Caco-2 (cell line): Measurements from ENCODE around the gene ACER3. TPM values are rescaled to one million over a fixed set of nuclear protein-coding genes. Genes with fewer than 3 reads are reported as not detected.
"Not testable (repeated sequence)": the region's sequence is repeated elsewhere in the genome, so short reads cannot be mapped to it uniquely, and the experiment has no call there.

Experiments
- Bru-seq: library from RNA; stranded (reverse); fragments of 400-500 nt; gene quantifications from one replicate; lab custom pipeline; 2021; lab: Mats Ljungman, UMichigan
- BruChase-seq, 2 experiments: library from RNA; stranded (reverse); fragments of 400-500 nt; gene quantifications; one replicate each; lab custom pipeline; 2021; lab: Mats Ljungman, UMichigan
- BruUV-seq: library from RNA; stranded (reverse); fragments of 400-500 nt; replicated peaks from 2 replicates; lab custom pipeline; 2021; lab: Mats Ljungman, UMichigan
- CTCF ChIA-PET: fragments of 300-600 bp; sonication (Branson Sonifier 250); formaldehyde crosslinking; loops from one replicate; lab custom pipeline; 2022; ENCODE audit warnings: antibody characterized with exemption; lab: Charles Lee
- POLR2A ChIA-PET: fragments of 300-600 bp; sonication (Branson Sonifier 250); formaldehyde crosslinking; loops from one replicate; lab custom pipeline; 2022; ENCODE audit warnings: antibody characterized with exemption; lab: Charles Lee
- DNase-seq, 2 experiments: peaks; one replicate each; pipeline versions ENCODE4 v3.0.0 to v3.0.0-alpha.2; 2020 to 2022
- H3K27me3 ChIP-seq: replicated peaks from 2 replicates; pipeline ENCODE4 v1.6.0; 2011; ENCODE audit warnings: low read length; ENCODE audit not compliant: control insufficient read depth, insufficient read depth
- H3K36me3 ChIP-seq: 2 replicates; pipeline ENCODE4 v1.5.1; 2011; ENCODE audit warnings: low read length; ENCODE audit not compliant: control insufficient read depth, insufficient read depth
- H3K4me1 ChIP-seq: fragments of 250-450 bp; sonication (Bioruptor Pico); 2 replicates; pipeline ENCODE4 v1.5.1; 2020; ENCODE audit warnings: mild to moderate bottlenecking
- H3K4me3 ChIP-seq: 2 replicates; pipeline ENCODE4 v1.5.1; 2011; ENCODE audit warnings: low read depth, mild to moderate bottlenecking, control low read depth, low read length
- H3K9me3 ChIP-seq: fragments of 250-450 bp; sonication (Bioruptor Pico); 2 replicates; pipeline ENCODE4 v1.5.1; 2020; ENCODE audit warnings: mild to moderate bottlenecking, moderate library complexity
- H3K27ac Mint-ChIP-seq: one replicate; pipeline ENCODE4 v1.8.0; 2022; ENCODE audit warnings: mixed read lengths; ENCODE audit not compliant: unreplicated experiment
- H3K27me3 Mint-ChIP-seq: one replicate; pipeline ENCODE4 v1.8.0; 2022; ENCODE audit warnings: mixed read lengths; ENCODE audit not compliant: insufficient read depth, unreplicated experiment
- H3K36me3 Mint-ChIP-seq: one replicate; pipeline ENCODE4 v1.8.0; 2022; ENCODE audit warnings: mild to moderate bottlenecking, mixed read lengths; ENCODE audit not compliant: insufficient read depth, unreplicated experiment
- H3K4me1 Mint-ChIP-seq: one replicate; pipeline ENCODE4 v1.8.0; 2022; ENCODE audit warnings: low read depth, mixed read lengths; ENCODE audit not compliant: unreplicated experiment
- H3K4me3 Mint-ChIP-seq: one replicate; pipeline ENCODE4 v1.8.0; 2022; ENCODE audit warnings: mild to moderate bottlenecking, moderate library complexity, mixed read lengths; ENCODE audit not compliant: unreplicated experiment
- H3K9me3 Mint-ChIP-seq: one replicate; pipeline ENCODE4 v1.8.0; 2022; ENCODE audit warnings: mixed read lengths; ENCODE audit not compliant: unreplicated experiment
- CTCF ChIP-seq, 2 experiments: fragments of 200-600 bp in 1 of 2; IDR thresholded peaks; 1 replicate in 1 of 2; 2 replicates in 1 of 2; pipeline versions ENCODE4 v1.5.1 to v1.8.0; 2011 to 2022; ENCODE audit warnings: antibody characterized with exemption in 1 of 2, control low read depth in 1 of 2, inconsistent platforms in 1 of 2, low read depth in 1 of 2, low read length in 1 of 2, mild to moderate bottlenecking in 1 of 2, moderate library complexity in 1 of 2; ENCODE audit not compliant: insufficient read depth in 1 of 2, severe bottlenecking in 1 of 2, unreplicated experiment in 1 of 2
- intact Hi-C: fragments of 100-400 bp; cut with micrococcal nuclease; formaldehyde crosslinking; loops from one replicate; pipeline ENCODE4 v1.10.0; 2022; ENCODE audit not compliant: unreplicated experiment
- long read RNA-seq: library from polyadenylated mRNA; stranded (forward); transcript quantifications from one replicate; pipeline ENCODE4 v2.0.0, GENCODE V29; 2022
- total RNA-seq: library from RNA; stranded (reverse); gene quantifications from 2 replicates; pipeline ENCODE4 v1.2.3, GENCODE V29; 2022

The ACER3 gene
- 37.5 and 40.6 TPM in 2 replicates for total RNA-seq
- percentile 80 among the genes with signal in this experiment for Bru-seq, nascent RNA
- percentile 80 among the genes with signal in this experiment for BruChase-seq, experiment 1, labeled RNA remaining after a 2-hour chase
- percentile 84 among the genes with signal in this experiment for BruChase-seq, experiment 2, labeled RNA remaining after a 6-hour chase
- long read RNA-seq, full-length matches to known transcripts, result 41 of 57 reads
- long read RNA-seq, partial matches to known transcripts, result 1 of 57 reads
- long read RNA-seq, other reads (novel, unspliced or antisense), result 15 of 57 reads

GRCh38 chr11:76860539-76861475 lies at the start of gene ACER3:
Gene ACER3, plus strand, starts transcription at chr11:76860918. Its CDS starts 59 bp downstream, at chr11:76860977.
- Mint-ChIP-seq H3K9me3 (no peaks in the 10 kb centered on the region), H3K27ac (peak within 1 kb of the TSS; percentile 85), H3K4me1 (peaks cover 35% of the 10 kb centered on the region), H3K36me3 (peaks cover 14% of the 10 kb centered on the region), H3K27me3 (no peaks in the 10 kb centered on the region), H3K4me3 (peak within 1 kb of the TSS; percentile 94)
- H3K27me3 ChIP-seq, result no peaks in the 10 kb centered on the region
- ChIA-PET CTCF (interaction anchor here (1.0 to 1.6 kb wide), 2 partner anchors 58 to 139 kb away, joined by 3 to 5 read pairs; no protein-coding TSS in a partner anchor), POLR2A (interaction anchor here (0.6 kb wide), 2 partner anchors 600 to 1681 kb away, joined by 3 to 4 read pairs; no protein-coding TSS in a partner anchor)
- H3K9me3 ChIP-seq, result no peaks in the 10 kb centered on the region
- peak; percentile 95 to 99 for DNase-seq
- intact Hi-C loops, result loop anchor here (1.0 to 2.0 kb wide), 5 partner anchors 28 to 416 kb away; partner anchors contain the start of genes EMSY and TSKU
- H3K4me1 ChIP-seq, result peaks cover 27% of the 10 kb centered on the region
- BruUV-seq, result no TSS peak
- H3K4me3 ChIP-seq, result peak within 1 kb of the TSS; percentile 73
- TF ChIP-seq CTCF (IDR thresholded peaks at IDR 0.05; ENCODE audit: insufficient read depth in 1 of 2, low read depth in 1 of 2, low read length in 1 of 2, severe bottlenecking in 1 of 2, unreplicated experiment in 1 of 2), result peak in 1 of 2 experiments; percentile 72
- H3K36me3 ChIP-seq, result no peaks in the 10 kb centered on the region

DNA sequence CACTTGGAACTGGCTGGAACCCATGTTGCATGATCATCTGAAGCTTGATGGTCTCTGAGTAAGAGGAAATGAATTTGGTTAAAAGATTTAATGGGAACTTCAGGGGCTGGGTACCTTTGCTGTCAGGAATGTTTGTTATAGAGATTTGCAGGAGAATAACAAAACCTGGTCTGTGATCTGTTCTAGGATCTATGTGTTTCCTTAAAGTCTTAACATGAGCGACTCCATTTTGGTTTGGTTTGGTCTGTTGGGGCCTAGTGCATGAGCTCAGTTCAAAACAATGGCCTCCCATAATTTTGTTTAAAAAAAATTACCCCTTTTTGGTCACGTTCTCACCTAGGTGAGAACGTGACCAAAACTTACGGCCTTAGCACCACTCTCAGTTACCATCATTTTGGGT lies 49.5 kb upstream of the ACER3 start:
- Histone ChIP-seq H3K9me3 (peaks cover 29% of the 10 kb centered on the region), H3K4me3 (no peak overlapping the region), H3K27me3 (no peaks in the 10 kb centered on the region), H3K4me1 (peaks cover 5% of the 10 kb centered on the region; the same call in 1 of the 2 replicates), H3K36me3 (no peaks in the 10 kb centered on the region)
- H3K36me3 Mint-ChIP-seq, result no peaks in the 10 kb centered on the region
- BruUV-seq, result no TSS peak
- H3K4me1 Mint-ChIP-seq, result no peaks in the 10 kb centered on the region
- peaks cover 24% of the 10 kb centered on the region for H3K9me3 Mint-ChIP-seq
- intact Hi-C loops, result no loop called here
- ChIA-PET CTCF (no interaction called here), POLR2A (no interaction called here)
- no peak for DNase-seq
- H3K27me3 Mint-ChIP-seq, result no peaks in the 10 kb centered on the region
- H3K27ac Mint-ChIP-seq, result no peak overlapping the region
- TF ChIP-seq CTCF (IDR thresholded peaks at IDR 0.05; ENCODE audit: insufficient read depth in 1 of 2, low read depth in 1 of 2, low read length in 1 of 2, severe bottlenecking in 1 of 2, unreplicated experiment in 1 of 2), result no peak
- H3K4me3 Mint-ChIP-seq, result no peak overlapping the region

DNA sequence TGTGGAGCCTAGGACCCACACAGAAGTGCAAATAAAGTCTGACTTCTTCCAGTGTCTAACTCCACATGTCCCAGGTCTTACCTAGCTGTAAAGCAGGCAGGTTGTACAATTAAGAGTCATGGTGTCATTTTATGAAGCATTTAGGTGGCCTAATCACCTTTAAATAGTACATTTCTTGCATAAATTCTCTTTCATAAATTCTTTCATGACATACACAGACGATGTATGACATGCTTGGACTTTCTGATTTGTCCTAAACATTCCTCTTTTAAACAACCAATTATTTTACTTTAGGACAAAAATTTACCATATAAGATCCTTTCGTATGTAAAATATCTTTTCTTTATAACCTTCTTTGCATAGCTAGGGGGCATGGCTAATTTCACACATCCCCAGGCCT lies 46.3 kb upstream of the ACER3 start:
- no peak overlapping the region for H3K4me3 ChIP-seq
- no peaks in the 10 kb centered on the region for H3K36me3 ChIP-seq
- Mint-ChIP-seq H3K27ac (no peak overlapping the region), H3K27me3 (no peaks in the 10 kb centered on the region), H3K9me3 (peaks cover 47% of the 10 kb centered on the region), H3K36me3 (no peaks in the 10 kb centered on the region), H3K4me3 (no peak overlapping the region), H3K4me1 (no peaks in the 10 kb centered on the region)
- ChIA-PET POLR2A (no interaction called here), CTCF (no interaction called here)
- TF ChIP-seq CTCF (IDR thresholded peaks at IDR 0.05; ENCODE audit: insufficient read depth in 1 of 2, low read depth in 1 of 2, low read length in 1 of 2, severe bottlenecking in 1 of 2, unreplicated experiment in 1 of 2), result no peak
- no peaks in the 10 kb centered on the region for H3K4me1 ChIP-seq
- BruUV-seq, result no TSS peak
- no peaks in the 10 kb centered on the region for H3K27me3 ChIP-seq
- DNase-seq, result no peak
- intact Hi-C loops, result no loop called here
- peaks cover 33% of the 10 kb centered on the region for H3K9me3 ChIP-seq

DNA sequence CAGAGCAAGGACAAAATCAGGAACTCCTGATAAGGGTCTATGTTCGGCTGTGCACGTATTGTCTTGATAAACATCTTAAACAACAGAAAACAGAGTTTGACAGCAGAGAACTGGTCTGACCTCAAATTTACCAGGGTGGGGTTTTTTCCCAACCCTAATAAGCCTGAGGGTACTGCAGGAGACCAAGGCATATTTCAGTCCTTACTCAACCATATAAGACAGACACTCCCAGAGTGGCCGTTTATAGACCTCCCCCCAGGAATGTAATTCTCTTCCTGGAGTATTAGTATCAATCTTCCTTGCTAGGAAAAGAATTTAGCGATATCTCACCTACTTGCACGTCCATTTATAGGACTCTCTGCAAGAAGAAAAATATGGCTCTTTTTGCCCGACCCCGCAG lies 45.0 kb upstream of the ACER3 start:
- H3K27ac Mint-ChIP-seq, H3K4me1 Mint-ChIP-seq, H3K4me1 ChIP-seq, H3K4me3 Mint-ChIP-seq, H3K36me3 Mint-ChIP-seq, H3K27me3 Mint-ChIP-seq, CTCF ChIA-PET, intact Hi-C loops, BruUV-seq, POLR2A ChIA-PET, H3K36me3 ChIP-seq, H3K27me3 ChIP-seq, H3K4me3 ChIP-seq: not testable (repeated sequence)
- H3K9me3 ChIP-seq, result peaks cover 33% of the 10 kb centered on the region
- peak; percentile 44 to 53 for DNase-seq
- peaks cover 53% of the 10 kb centered on the region for H3K9me3 Mint-ChIP-seq
